GM23248 (cell line): ENCODE data around the gene C1QTNF1. TPM values are rescaled to one million over a fixed set of nuclear protein-coding genes. Genes with fewer than 3 reads are reported as not detected.

Source experiments
- DNase-seq: peaks from one replicate; pipeline ENCODE4 v3.0.0-alpha.2; 2015
- H2AFZ ChIP-seq: fragments of 200-600 bp; sonication (generic); 2 replicates; pipeline ENCODE4 v1.6.1; 2016; ENCODE audit warnings: antibody characterized with exemption
- H3F3A ChIP-seq: fragments of 200-600 bp; sonication (generic); 2 replicates; pipeline ENCODE4 v1.6.1; 2016; ENCODE audit warnings: mild to moderate bottlenecking, antibody characterized with exemption, mixed run types; ENCODE audit not compliant: insufficient read depth
- H3K27ac ChIP-seq: fragments of 200-600 bp; sonication (generic); 2 replicates; pipeline ENCODE4 v1.5.1; 2016; ENCODE audit warnings: mild to moderate bottlenecking
- H3K27me3 ChIP-seq: fragments of 200-600 bp; sonication (generic); replicated peaks from 2 replicates; pipeline ENCODE4 v1.6.1; 2016; ENCODE audit warnings: mild to moderate bottlenecking; ENCODE audit not compliant: insufficient read depth
- H3K36me3 ChIP-seq: fragments of 200-600 bp; sonication (generic); 2 replicates; pipeline ENCODE4 v1.6.1; 2016; ENCODE audit warnings: low read depth, mild to moderate bottlenecking
- H3K4me1 ChIP-seq: fragments of 200-600 bp; sonication (generic); 2 replicates; pipeline ENCODE4 v1.6.1; 2016; ENCODE audit warnings: mild to moderate bottlenecking; ENCODE audit not compliant: insufficient read depth
- H3K4me2 ChIP-seq: fragments of 200-600 bp; sonication (generic); one replicate; pipeline ENCODE4 v1.6.1; 2016; ENCODE audit warnings: mild to moderate bottlenecking; ENCODE audit not compliant: unreplicated experiment
- H3K4me3 ChIP-seq: fragments of 200-600 bp; sonication (generic); 2 replicates; pipeline ENCODE4 v1.5.1; 2016; ENCODE audit warnings: mild to moderate bottlenecking
- H3K79me2 ChIP-seq: fragments of 200-600 bp; sonication (generic); 2 replicates; pipeline ENCODE4 v1.6.1; 2016; ENCODE audit warnings: mild to moderate bottlenecking; ENCODE audit not compliant: insufficient read depth
- H3K9ac ChIP-seq: fragments of 200-600 bp; sonication (generic); 2 replicates; pipeline ENCODE4 v1.6.1; 2016; ENCODE audit warnings: mild to moderate bottlenecking
- H3K9me2 ChIP-seq: fragments of 200-600 bp; sonication (generic); 2 replicates; pipeline ENCODE4 v1.6.1; 2016; ENCODE audit warnings: mixed run types, mild to moderate bottlenecking, moderate library complexity; ENCODE audit not compliant: insufficient read depth
- H3K9me3 ChIP-seq: fragments of 200-600 bp; sonication (generic); one replicate; pipeline ENCODE4 v1.6.1; 2017; ENCODE audit warnings: low read depth
- H4K20me1 ChIP-seq: fragments of 200-600 bp; sonication (generic); 2 replicates; pipeline ENCODE4 v1.6.0; 2016; ENCODE audit not compliant: insufficient read depth
- EZH2 ChIP-seq: fragments of 200-600 bp; sonication (generic); IDR thresholded peaks from 2 replicates; pipeline ENCODE4 v1.6.1; 2018; ENCODE audit warnings: antibody characterized with exemption, mild to moderate bottlenecking; ENCODE audit not compliant: insufficient read depth, poor library complexity, severe bottlenecking
- EZH2phosphoT487 ChIP-seq: fragments of 200-600 bp; sonication (generic); IDR thresholded peaks from 2 replicates; pipeline ENCODE4 v1.6.1; 2018; ENCODE audit warnings: antibody characterized with exemption, moderate library complexity, mild to moderate bottlenecking, low read depth; ENCODE audit not compliant: insufficient read depth
- WGBS, 2 experiments: methylation state at CpG; one replicate each; pipeline ENCODE4 v1.1.6; 2015 to 2017; ENCODE audit warnings: low lambda C conversion rate in 2 of 2, low coverage in 1 of 2; ENCODE audit errors: missing lambda C conversion rate in 2 of 2; 5-methylcytosine and 5-hydroxymethylcytosine counted together
- in situ Hi-C: fragments of 300-500 bp; cut with MboI; formaldehyde crosslinking; loops from 2 replicates; pipeline ENCODE4 v1.15.0; 2020
- polyA plus RNA-seq: library from polyadenylated mRNA; unstranded; fragments of >200 nt; fragmentation: Nextera tagmentation; extraction: Ambion mirVana; gene quantifications from 2 replicates; pipeline ENCODE4 v1.2.1, GENCODE V29; 2016
- total RNA-seq: library from RNA; depleted of rRNA; stranded (reverse); fragments of >200 nt; shearing (Covaris generic); gene quantifications from 2 replicates; pipeline ENCODE4 v1.2.3, GENCODE V29; 2014

C1QTNF1 gene
- total and polyA plus RNA-seq, 2 experiments from 2014 or later, result 6.1 to 12.2 TPM

- in situ Hi-C loops, result no loop called here
- Histone ChIP-seq H3K9ac (no peak overlapping the region), H3K79me2 (no peaks in the 10 kb centered on the region), H3K27me3 (no peaks in the 10 kb centered on the region), H3K4me1 (no peaks in the 10 kb centered on the region), H3K36me3 (no peaks in the 10 kb centered on the region), H3K4me3 (no peak overlapping the region), H3K9me2 (no peaks in the 10 kb centered on the region), H4K20me1 (no peaks in the 10 kb centered on the region), H3K9me3 (no peaks in the 10 kb centered on the region), H2AFZ (no peak overlapping the region), H3K4me2 (no peak overlapping the region), H3K27ac (no peak overlapping the region), H3F3A (0 out of 2 replicates have a peak, but pooled peaks cover 8% of the 10 kb centered on the region)
- no peak for DNase-seq
- 68 to 69% methylated on average over 30 of the region's 30 CpGs for WGBS, 2 experiments
- TF ChIP-seq EZH2phosphoT487, result no peak
- no peak for TF ChIP-seq EZH2
Observed at GRCh38 chr17:79047291-79047920, 23.4 kb downstream of the C1QTNF1 start.

- Histone ChIP-seq H4K20me1 (no peaks in the 10 kb centered on the region), H3K9me2 (no peaks in the 10 kb centered on the region), H3K9ac (no peak overlapping the region), H3K4me1 (no peaks in the 10 kb centered on the region), H3K36me3 (no peaks in the 10 kb centered on the region), H3F3A (peaks cover 6% of the 10 kb centered on the region; the same call in 1 of the 2 replicates), H2AFZ (no peak overlapping the region), H3K27ac (no peak overlapping the region), H3K4me2 (no peak overlapping the region), H3K9me3 (no peaks in the 10 kb centered on the region), H3K4me3 (no peak overlapping the region), H3K27me3 (no peaks in the 10 kb centered on the region), H3K79me2 (no peaks in the 10 kb centered on the region)
- 93 to 94% methylated on average over 37 to 41 of the region's 41 CpGs for WGBS, 2 experiments
- TF ChIP-seq EZH2 (no peak), EZH2phosphoT487 (no peak)
- in situ Hi-C loops, result no loop called here
- DNase-seq, result no peak
Observed at GRCh38 chr17:79047923-79048825, 24.2 kb downstream of the C1QTNF1 start.

- in situ Hi-C loops, result no loop called here
- no peaks in the 10 kb centered on the region for H3K36me3 ChIP-seq
- no peaks in the 10 kb centered on the region for H3K9me2 ChIP-seq
- H3F3A ChIP-seq, result peaks cover 9% of the 10 kb centered on the region; the same call in 1 of the 2 replicates
- H3K9me3 ChIP-seq, result peaks cover 2% of the 10 kb centered on the region
- no peak for DNase-seq
- H3K4me2 ChIP-seq, result no peak overlapping the region
- no peaks in the 10 kb centered on the region for H3K4me1 ChIP-seq
- no peak overlapping the region for H3K27ac ChIP-seq
- H4K20me1 ChIP-seq, result no peaks in the 10 kb centered on the region
- no peak overlapping the region for H2AFZ ChIP-seq
- TF ChIP-seq EZH2phosphoT487, result no peak
- no peak for TF ChIP-seq EZH2
- WGBS, 2 experiments, result 89 to 90% methylated on average over 16 to 21 of the region's 21 CpGs
- H3K27me3 ChIP-seq, result no peaks in the 10 kb centered on the region
- no peak overlapping the region for H3K9ac ChIP-seq
- H3K79me2 ChIP-seq, result no peaks in the 10 kb centered on the region
- no peak overlapping the region for H3K4me3 ChIP-seq
Observed at GRCh38 chr17:79048826-79049755, 25.1 kb downstream of the C1QTNF1 start.

GRCh38 chr17:79049821-79050220, 25.9 kb downstream of the C1QTNF1 start:
- Histone ChIP-seq H3F3A (peaks cover 9% of the 10 kb centered on the region; the same call in 1 of the 2 replicates), H3K9ac (no peak overlapping the region), H3K9me2 (no peaks in the 10 kb centered on the region), H2AFZ (no peak overlapping the region), H3K9me3 (peaks cover 5% of the 10 kb centered on the region), H3K4me2 (no peak overlapping the region), H3K4me3 (no peak overlapping the region), H3K4me1 (no peaks in the 10 kb centered on the region), H3K27me3 (no peaks in the 10 kb centered on the region), H3K36me3 (no peaks in the 10 kb centered on the region), H3K27ac (no peak overlapping the region), H3K79me2 (no peaks in the 10 kb centered on the region), H4K20me1 (no peaks in the 10 kb centered on the region)
- in situ Hi-C loops, result no loop called here
- no peak for TF ChIP-seq EZH2
- no peak for TF ChIP-seq EZH2phosphoT487
- DNase-seq, result no peak
- 86 to 87% methylated on average over 7 to 11 of the region's 11 CpGs for WGBS, 2 experiments
